MCF 10A (cell line): ENCODE results near the gene PIWIL4. TPM values are rescaled to one million over a fixed set of nuclear protein-coding genes. Genes with fewer than 3 reads are reported as not detected.
"Not testable (repeated sequence)": the region's sequence is repeated elsewhere in the genome, so short reads cannot be mapped to it uniquely, and the experiment has no call there.

ENCODE experiments used
- BruUV-seq: library from RNA; stranded (reverse); fragments of 400-500 nt; replicated peaks from 2 replicates; lab custom pipeline; 2021; lab: Mats Ljungman, UMichigan
- CTCF ChIA-PET: fragments of 300-600 bp; sonication (Branson Sonifier 250); formaldehyde crosslinking; extraction: SDS; loops from one replicate; lab custom pipeline; 2021; ENCODE audit warnings: antibody characterized with exemption, inconsistent platforms; lab: Yijun Ruan, JAX
- POLR2A ChIA-PET: fragments of 300-600, 350-650 bp; sonication (Branson Sonifier 250); formaldehyde crosslinking; extraction: SDS; loops from one replicate; lab custom pipeline; 2020; ENCODE audit warnings: antibody characterized with exemption, inconsistent platforms; lab: Yijun Ruan, JAX
- DNase-seq: peaks from one replicate; pipeline ENCODE4 v3.0.0-alpha.2; 2018; ENCODE audit not compliant: unreplicated experiment
- H3K27ac Mint-ChIP-seq: one replicate; pipeline ENCODE4 v1.8.0; 2022; ENCODE audit warnings: mild to moderate bottlenecking, low read depth, mixed read lengths; ENCODE audit not compliant: unreplicated experiment
- H3K27me3 Mint-ChIP-seq: one replicate; pipeline ENCODE4 v1.8.0; 2022; ENCODE audit warnings: mixed read lengths; ENCODE audit not compliant: insufficient read depth, unreplicated experiment
- H3K36me3 Mint-ChIP-seq: one replicate; pipeline ENCODE4 v1.8.0; 2022; ENCODE audit warnings: mild to moderate bottlenecking, moderate library complexity, mixed read lengths; ENCODE audit not compliant: insufficient read depth, unreplicated experiment
- H3K4me1 Mint-ChIP-seq: one replicate; pipeline ENCODE4 v1.8.0; 2022; ENCODE audit warnings: mixed read lengths; ENCODE audit not compliant: insufficient read depth, unreplicated experiment
- H3K4me3 Mint-ChIP-seq: one replicate; pipeline ENCODE4 v1.8.0; 2022; ENCODE audit warnings: mild to moderate bottlenecking, moderate library complexity, mixed read lengths; ENCODE audit not compliant: unreplicated experiment
- H3K9me3 Mint-ChIP-seq: one replicate; pipeline ENCODE4 v1.8.0; 2022; ENCODE audit warnings: mixed read lengths; ENCODE audit not compliant: unreplicated experiment
- CTCF ChIP-seq: fragments of 200-600 bp; IDR thresholded peaks from one replicate; pipeline ENCODE4 v1.8.0; 2022; ENCODE audit warnings: antibody characterized with exemption, mild to moderate bottlenecking; ENCODE audit not compliant: unreplicated experiment
- intact Hi-C: fragments of 100-400 bp; cut with micrococcal nuclease; formaldehyde crosslinking; loops from 2 replicates; pipeline ENCODE4 v1.14.1; 2022
- total RNA-seq: library from RNA; stranded (reverse); gene quantifications from 2 replicates; pipeline ENCODE4 v1.2.3, GENCODE V29; 2022

Gene PIWIL4
- total RNA-seq, 1 experiment from 2014 or later, result not detected

- BruUV-seq, result no TSS peak
- intact Hi-C loops, result no loop called here
- Mint-ChIP-seq H3K36me3 (no peaks in the 10 kb centered on the region), H3K27ac (no peak overlapping the region), H3K4me3 (no peak overlapping the region), H3K9me3 (no peaks in the 10 kb centered on the region), H3K4me1 (no peaks in the 10 kb centered on the region), H3K27me3 (no peaks in the 10 kb centered on the region)
- ChIA-PET POLR2A (interaction anchor here (0.6 kb wide), 2 partner anchors 102 to 379 kb away, joined by 3 read pairs; no protein-coding TSS in a partner anchor), CTCF (no interaction called here)
- TF ChIP-seq CTCF, result no peak
- DNase-seq, result no peak
Measured at GRCh38 chr11:94603587-94603986, 36.4 kb downstream of the PIWIL4 start.

GRCh38 chr11:94604482-94604881, 37.3 kb downstream of the PIWIL4 start:
- DNase-seq, result no peak
- Mint-ChIP-seq H3K27ac (no peak overlapping the region), H3K36me3 (no peaks in the 10 kb centered on the region), H3K4me1 (no peaks in the 10 kb centered on the region), H3K9me3 (no peaks in the 10 kb centered on the region), H3K4me3 (no peak overlapping the region), H3K27me3 (no peaks in the 10 kb centered on the region)
- ChIA-PET CTCF (interaction anchor here (0.8 kb wide), 1 partner anchor 19 kb away, joined by 3 read pairs; no protein-coding TSS in a partner anchor), POLR2A (interaction anchor here (0.6 kb wide), 2 partner anchors 103 to 369 kb away, joined by 3 read pairs; partner anchors contain the start of genes CWC15 and KDM4D)
- no peak for TF ChIP-seq CTCF
- intact Hi-C loops, result no loop called here
- no TSS peak for BruUV-seq

GRCh38 chr11:94613120-94613519, 46.0 kb downstream of the PIWIL4 start:
- H3K27me3 Mint-ChIP-seq, result no peaks in the 10 kb centered on the region
- no peak overlapping the region for H3K27ac Mint-ChIP-seq
- TF ChIP-seq CTCF, result no peak
- CTCF ChIA-PET, result interaction anchor here (0.5 to 5.7 kb wide), 6 partner anchors 10 to 372 kb away, joined by 3 to 46 read pairs (median 3); no protein-coding TSS in a partner anchor
- H3K4me1 Mint-ChIP-seq, result no peaks in the 10 kb centered on the region
- no peak for DNase-seq
- H3K36me3 Mint-ChIP-seq, result no peaks in the 10 kb centered on the region
- intact Hi-C loops, result no loop called here
- no TSS peak for BruUV-seq
- POLR2A ChIA-PET, result interaction anchor here (1.5 kb wide), 2 partner anchors 9 to 93 kb away, joined by 3 read pairs; no protein-coding TSS in a partner anchor
- peaks cover 25% of the 10 kb centered on the region for H3K9me3 Mint-ChIP-seq
- H3K4me3 Mint-ChIP-seq, result no peak overlapping the region

DNA sequence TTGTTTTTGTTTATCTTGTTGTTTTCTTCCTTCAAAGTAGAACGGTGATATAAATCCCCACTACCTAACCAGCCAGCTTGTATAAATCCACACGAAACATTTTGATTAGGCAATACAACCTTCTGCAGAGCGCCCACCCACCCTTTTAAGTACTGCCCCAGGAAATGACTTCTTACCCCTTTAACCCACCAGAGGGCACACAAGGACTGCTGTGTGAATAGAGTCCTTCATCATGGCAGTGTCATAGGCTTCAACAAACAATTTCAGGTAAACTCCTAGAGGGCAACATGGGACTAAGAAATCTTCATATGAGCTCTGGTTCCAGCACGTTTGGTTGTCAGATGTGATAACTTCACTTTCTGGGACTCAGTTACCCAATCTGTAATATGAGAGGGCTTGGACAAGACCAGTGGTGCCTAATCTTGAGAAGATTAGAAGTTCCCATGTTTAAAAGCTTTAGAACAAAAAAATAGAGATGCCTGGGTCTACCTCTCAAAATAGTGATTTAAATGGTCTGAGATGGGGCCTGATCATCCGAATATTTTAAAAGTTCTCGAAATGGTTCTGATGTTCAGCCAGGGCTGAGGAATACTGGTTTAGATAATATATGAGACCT, 56.1 kb downstream of the PIWIL4 start:
- Mint-ChIP-seq H3K9me3 (peaks cover 10% of the 10 kb centered on the region), H3K4me1 (peaks cover 6% of the 10 kb centered on the region), H3K27me3 (no peaks in the 10 kb centered on the region), H3K36me3 (no peaks in the 10 kb centered on the region), H3K4me3 (no peak overlapping the region), H3K27ac (no peak overlapping the region)
- intact Hi-C loops, result loop anchor here (1.0 kb wide), 7 partner anchors 83 to 528 kb away; no protein-coding TSS in a partner anchor
- no TSS peak for BruUV-seq
- ChIA-PET CTCF (interaction anchor here (0.5 to 7.5 kb wide), 117 partner anchors 9 to 1802 kb away, joined by 3 to 90 read pairs (median 5); partner anchors contain the start of genes AMOTL1, CWC15, KDM4D and SRSF8), POLR2A (interaction anchor here (0.6 to 2.6 kb wide), 9 partner anchors 83 to 935 kb away, joined by 3 to 27 read pairs (median 4); partner anchors contain the start of gene AMOTL1)
- peak; percentile 81 for TF ChIP-seq CTCF
- DNase-seq, result peak; percentile 86

DNA sequence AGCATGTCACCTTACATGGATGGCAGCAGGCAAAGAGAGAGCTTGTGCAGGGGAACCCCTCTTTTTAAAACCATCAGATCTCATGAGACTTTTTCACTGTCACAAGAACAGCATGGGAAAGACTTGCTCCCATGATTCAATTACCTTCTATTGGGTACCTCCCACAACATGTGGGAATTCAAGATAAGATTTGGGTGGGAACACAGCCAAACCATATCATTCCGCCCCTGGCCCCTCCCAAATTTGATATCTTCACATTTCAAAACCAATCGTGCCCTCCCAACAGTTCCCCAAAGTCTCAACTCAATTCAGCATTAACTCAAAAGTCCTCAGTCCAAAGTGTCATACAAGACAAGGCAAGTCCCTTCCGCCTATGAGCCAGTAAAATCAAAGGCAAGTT, 58.3 kb downstream of the PIWIL4 start:
- H3K4me3 Mint-ChIP-seq, H3K4me1 Mint-ChIP-seq, H3K27me3 Mint-ChIP-seq, DNase-seq, BruUV-seq, H3K36me3 Mint-ChIP-seq, intact Hi-C loops, POLR2A ChIA-PET: not testable (repeated sequence)
- Mint-ChIP-seq H3K9me3 (peaks cover 12% of the 10 kb centered on the region), H3K27ac (peak overlapping the region; percentile 60)
- CTCF ChIA-PET, result interaction anchor here (0.6 to 7.5 kb wide), 11 partner anchors 56 to 1799 kb away, joined by 3 to 74 read pairs (median 4); no protein-coding TSS in a partner anchor

DNA sequence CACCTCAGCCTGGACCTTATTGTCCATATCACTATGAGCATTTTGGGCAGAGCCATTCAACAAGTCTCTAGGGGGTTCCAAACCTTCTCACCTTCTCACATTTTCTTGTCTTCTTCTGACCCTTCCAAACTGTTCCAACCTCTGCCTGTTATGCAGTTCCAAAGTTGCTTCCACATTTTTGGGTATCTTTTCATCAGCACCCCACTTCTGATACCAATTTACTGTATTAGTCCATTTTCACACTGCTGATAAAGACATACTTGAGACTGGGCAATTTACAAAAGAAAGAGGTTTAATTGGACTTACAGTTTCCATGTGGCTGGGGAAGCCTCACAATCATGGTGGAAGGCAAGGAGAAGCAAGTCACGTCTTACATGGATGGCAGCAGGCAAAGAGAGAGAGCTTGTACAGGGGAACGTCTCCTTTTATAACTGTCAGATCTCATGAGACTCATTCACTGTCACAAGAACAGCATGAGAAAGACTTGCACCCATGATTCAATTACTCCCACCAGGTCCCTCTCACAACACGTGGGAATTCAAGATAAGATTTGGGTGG, 59.9 kb downstream of the PIWIL4 start:
- H3K27me3 Mint-ChIP-seq, DNase-seq, intact Hi-C loops, H3K27ac Mint-ChIP-seq, H3K4me3 Mint-ChIP-seq, BruUV-seq, H3K36me3 Mint-ChIP-seq, POLR2A ChIA-PET, H3K4me1 Mint-ChIP-seq: not testable (repeated sequence)
- peaks cover 12% of the 10 kb centered on the region for H3K9me3 Mint-ChIP-seq
- CTCF ChIA-PET, result interaction anchor here (0.6 to 1.3 kb wide), 7 partner anchors 9 to 1650 kb away, joined by 3 to 4 read pairs (median 3); no protein-coding TSS in a partner anchor
